Stimulated activated CD4-positive, alpha-beta T cell treated with anti-CD3 and anti-CD28 coated beads, Interleukin-4, amount 100 ng/mL, for 24 hours (primary cell): ENCODE data around the gene SCMH1.

Source experiments
- DNase-seq: peaks from one replicate; pipeline ENCODE4 v3.0.0-alpha.2; 2020

The SCMH1 gene

GRCh38 chr1:40987439-40988276, 254.4 kb downstream of the SCMH1 start:
- DNase-seq = no peak

- no peak for DNase-seq
Measured at GRCh38 chr1:40986956-40987355, 255.2 kb downstream of the SCMH1 start.

DNA sequence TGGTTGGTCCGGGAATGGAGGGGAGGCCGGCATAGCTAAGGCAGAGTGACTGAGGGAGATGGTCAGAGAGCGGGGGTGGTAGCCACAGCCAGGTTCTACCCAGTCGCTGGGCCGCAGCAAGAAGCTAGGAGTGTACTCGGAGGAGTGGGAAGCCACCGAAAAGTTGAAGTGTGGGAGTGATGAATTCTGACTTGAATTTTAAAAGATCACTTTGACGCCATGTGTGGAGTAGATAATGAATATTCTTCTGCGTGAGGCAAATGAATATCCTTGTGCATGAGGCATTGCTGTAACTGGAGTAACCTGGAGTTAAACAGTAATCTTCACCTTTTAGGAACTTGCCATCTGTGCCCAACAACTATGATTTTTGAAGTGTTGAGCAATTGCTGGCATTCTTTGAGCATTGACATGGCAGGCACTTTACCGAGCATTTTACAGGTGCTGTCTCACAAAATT, 255.8 kb downstream of the SCMH1 start:
- no peak for DNase-seq

GRCh38 chr1:40985875-40986274, 256.2 kb downstream of the SCMH1 start:
- DNase-seq = no peak

DNA sequence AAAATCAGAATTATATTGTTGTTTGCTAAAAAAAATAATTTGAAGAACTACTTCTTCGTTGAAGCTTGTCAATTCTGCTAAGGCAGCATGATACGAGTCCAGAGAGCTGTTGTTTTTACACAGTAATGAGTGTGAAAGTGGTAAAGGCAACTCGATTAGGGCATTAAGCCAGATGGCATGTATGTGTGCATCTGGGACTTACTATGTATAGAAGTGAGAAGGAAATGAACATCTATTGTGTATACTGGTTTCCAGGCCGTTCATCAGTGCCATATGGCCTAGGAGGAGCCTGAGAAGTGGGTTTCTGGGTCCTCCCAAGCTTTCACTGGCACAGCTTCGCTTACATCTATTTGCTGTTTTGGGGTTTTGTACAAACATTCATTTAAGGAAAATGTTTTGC, 256.9 kb downstream of the SCMH1 start:
- DNase-seq = no peak

GRCh38 chr1:40984531-40984930, 257.6 kb downstream of the SCMH1 start:
- no peak for DNase-seq

DNA sequence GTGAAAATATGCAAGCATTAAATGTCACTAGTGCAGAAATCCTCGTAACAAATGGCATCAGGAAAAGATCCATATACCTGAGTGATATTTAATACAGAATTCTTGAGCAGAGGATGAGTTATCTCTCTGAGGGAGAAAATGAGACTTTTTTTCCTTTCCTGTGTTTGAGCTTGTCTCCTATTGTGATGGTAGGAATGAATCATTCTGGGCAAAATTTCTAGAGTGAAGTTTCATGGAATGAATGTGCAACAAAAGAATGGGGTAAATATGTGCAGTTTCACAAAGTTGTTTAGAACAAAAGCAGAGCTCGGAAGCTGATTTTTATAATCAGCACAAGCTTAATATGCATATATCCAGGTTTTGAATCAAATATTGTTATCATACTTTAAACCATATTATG, 258.0 kb downstream of the SCMH1 start:
- no peak for DNase-seq

- DNase-seq = no peak
Measured at GRCh38 chr1:40983286-40983685, 258.8 kb downstream of the SCMH1 start.

DNA sequence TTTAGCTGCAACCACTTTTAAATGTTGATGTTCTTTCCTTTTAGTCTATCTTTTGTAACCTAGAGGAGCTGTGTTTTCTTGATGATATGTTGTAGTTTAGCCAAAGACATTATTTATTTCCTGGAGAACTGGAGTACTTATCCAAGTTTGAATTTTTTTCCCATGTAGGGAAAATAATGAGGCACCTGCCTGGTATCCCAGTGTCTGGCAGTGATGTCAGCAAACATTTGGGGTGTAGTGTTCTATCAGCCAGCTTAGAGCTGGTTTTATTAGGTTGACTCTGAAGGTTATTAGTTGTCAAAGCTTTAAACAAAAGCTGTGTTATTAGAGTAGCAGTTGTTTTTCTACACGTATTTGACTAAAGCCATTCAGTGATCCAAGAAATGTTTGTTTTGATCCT, 259.4 kb downstream of the SCMH1 start:
- no peak for DNase-seq

- DNase-seq = no peak
Measured at GRCh38 chr1:40981691-40982448, 260.2 kb downstream of the SCMH1 start.

DNA sequence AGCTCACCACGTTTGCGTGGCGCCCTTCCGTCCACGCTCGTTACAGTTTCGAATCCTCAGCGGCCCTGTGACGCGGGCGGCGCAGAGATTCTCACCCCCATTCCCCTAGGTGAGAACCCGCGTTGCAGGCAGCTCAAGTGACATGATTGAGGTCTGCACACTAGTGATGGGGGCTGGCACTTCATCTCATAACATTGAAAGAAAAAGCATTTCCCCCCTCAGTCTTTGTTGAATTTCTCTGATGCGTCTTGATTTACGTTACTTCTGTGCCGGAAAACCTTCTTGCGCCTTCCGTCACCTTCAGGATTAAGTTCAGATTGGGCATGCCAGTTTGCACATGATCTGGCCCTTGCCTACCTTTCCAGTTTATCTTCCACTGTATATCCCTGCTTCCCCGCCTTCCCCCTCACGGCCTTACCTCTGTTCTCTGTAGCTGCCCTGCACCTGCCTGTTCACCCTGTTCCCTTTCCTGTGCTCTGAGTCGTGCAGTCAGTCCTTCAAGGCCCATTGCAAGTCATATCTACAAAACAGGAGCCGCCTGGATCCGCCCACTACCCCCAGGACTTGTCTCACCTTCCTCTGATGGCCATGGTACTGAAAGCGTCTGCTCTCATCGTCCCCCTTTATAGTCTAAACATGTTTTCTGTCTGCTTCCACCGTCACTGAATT, 261.5 kb downstream of the SCMH1 start:
- DNase-seq = peak; percentile 61

DNA sequence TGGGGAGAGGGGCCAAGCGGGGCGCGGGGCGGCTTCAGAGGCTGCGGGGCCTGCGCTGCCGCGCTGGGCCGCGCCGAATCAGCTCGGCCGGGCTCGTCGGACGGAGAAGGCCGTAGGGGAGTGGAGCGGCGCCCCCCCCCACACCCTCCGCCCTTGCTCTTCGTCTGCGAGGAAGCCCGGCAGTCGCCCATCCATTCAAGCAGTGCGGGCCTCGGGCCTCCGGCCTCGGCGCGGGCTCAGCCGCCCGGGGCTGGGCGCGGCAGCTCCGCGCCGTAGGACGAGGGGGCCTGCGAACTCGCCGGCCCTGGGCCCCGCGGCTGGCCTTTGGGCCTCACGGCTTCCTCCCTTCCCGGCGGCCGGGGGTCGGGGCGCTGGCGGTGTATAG, 262.0 kb downstream of the SCMH1 start:
- DNase-seq = no peak

DNA sequence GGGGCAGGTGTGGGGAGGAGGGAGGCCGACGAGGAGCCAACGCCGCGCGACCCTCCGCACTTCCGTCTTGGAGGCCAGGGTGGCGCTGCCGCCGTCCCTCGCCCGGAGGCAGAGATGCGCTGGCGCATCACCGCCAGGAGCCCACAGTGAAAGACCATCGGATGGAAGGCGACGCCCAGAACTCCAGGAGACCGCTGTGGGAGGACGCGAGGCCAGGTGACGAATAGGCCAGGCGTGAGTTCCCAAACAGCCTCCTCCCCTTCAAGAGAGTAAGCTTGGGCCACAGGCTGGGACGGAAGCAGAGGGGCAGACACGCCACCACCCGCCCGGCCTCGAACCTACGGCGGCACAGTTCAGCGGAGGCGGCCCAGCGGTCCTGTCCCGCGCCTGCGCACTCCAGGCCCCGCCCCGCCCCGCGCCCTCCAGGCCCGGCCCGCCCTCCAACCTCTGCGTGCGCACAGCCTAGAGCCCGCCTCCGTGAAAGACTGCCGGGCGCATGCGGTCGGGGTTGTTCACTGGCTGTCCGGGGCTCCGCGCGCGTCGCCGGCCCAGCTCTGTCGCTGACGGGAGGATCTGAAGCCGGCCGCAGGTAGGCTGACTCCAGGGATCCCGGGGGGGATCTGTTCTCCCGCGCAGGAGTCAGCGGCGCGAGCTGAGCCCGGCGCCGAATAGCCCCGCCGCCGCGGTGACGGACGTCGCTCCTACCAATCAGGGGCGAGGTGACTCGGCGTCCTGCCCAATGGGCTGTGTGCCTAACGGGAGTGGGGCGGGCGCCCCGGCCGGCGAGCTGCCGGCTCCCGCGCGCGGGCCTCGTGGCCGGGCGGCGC, 262.7 kb downstream of the SCMH1 start, which contains the start of gene CTPS1:
TSS of gene CTPS1 (plus strand) at position 456 of the 827 bp plus-strand sequence. CDS start 3,595 bp downstream, outside the sequence.
- DNase-seq = peak; percentile 96

DNA sequence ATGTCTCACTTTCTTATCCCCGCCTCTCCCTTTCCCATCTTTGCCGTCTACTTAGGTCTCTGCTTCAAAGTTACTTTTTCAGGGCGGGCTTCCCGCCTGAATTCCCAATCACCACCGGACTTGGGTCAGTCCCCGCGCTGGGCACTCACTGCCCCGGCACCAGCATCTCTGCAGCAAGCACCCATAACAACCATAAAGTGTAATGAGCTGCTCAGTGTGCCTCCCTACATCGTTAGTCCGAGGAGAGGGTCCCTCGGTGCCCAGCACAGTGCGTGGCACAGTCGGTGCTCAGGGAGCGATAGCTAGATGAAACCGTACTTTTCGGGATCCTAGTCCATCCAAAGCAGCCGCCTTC, 263.2 kb downstream of the SCMH1 start:
- no peak for DNase-seq

DNA sequence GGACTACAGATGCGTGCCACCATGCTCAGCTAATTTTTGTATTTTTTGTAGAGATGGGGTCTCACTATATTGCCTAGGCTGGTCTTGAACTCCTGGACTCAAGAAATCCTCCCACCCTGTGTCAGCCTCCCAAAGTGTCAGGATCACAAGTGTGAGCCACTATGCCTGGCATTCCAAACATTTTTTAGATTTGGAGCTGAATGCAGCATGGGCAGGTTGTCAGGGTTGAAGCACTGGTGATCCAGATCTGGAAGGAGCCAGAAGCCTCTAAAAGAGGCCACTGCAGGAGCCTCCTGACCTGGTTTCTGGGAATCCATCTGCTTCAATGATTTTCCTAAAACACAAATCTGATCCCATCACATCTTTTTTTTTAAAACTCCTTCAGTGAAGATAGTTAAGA, 264.4 kb downstream of the SCMH1 start:
- no peak for DNase-seq
